Right lobe of liver (tissue), 6 donors: ENCODE data around the gene MN1. TPM values are rescaled to one million over a fixed set of nuclear protein-coding genes. Genes with fewer than 3 reads are reported as not detected.

Experiments used
- ATAC-seq, 4 donors: fragments of 200-7000 bp; cut with Tn5 transposase; one replicate each; pipeline ENCODE4 v1.9.1; 2020; ENCODE audit warnings: mild to moderate bottlenecking in 4 of 4, moderate library complexity in 4 of 4
- DNase-seq, 3 donors: peaks; one replicate each; pipeline ENCODE4 v3.0.0-alpha.2; 2020
- H3K27ac ChIP-seq, 3 donors: fragments of 200-600 bp; one replicate each; pipeline ENCODE4 v1.8.0; 2022
- H3K27me3 ChIP-seq, 2 donors: fragments of 200-600 bp; one replicate each; pipeline ENCODE4 v1.8.0; 2022
- H3K36me3 ChIP-seq, 4 donors: fragments of 200-600 bp; sonication (generic) in 1 of 4; one replicate each; pipeline versions ENCODE4 v1.5.1 to v1.8.0; 2017 to 2022; ENCODE audit warnings: control low read depth in 1 of 4
- H3K4me1 ChIP-seq, 4 donors: fragments of 200-600 bp; sonication (generic) in 1 of 4; one replicate each; pipeline versions ENCODE4 v1.5.1 to v1.8.0; 2017 to 2022; ENCODE audit warnings: control low read depth in 1 of 4
- H3K4me3 ChIP-seq, 3 donors: fragments of 200-600 bp; one replicate each; pipeline ENCODE4 v1.8.0; 2022
- H3K9me3 ChIP-seq, 4 donors: fragments of 200-600 bp; sonication (generic) in 1 of 4; one replicate each; pipeline versions ENCODE4 v1.5.1 to v1.8.0; 2017 to 2022; ENCODE audit warnings: control low read depth in 1 of 4
- POLR2A ChIP-seq: fragments of 450-650 bp; IDR thresholded peaks from one replicate; pipeline ENCODE4 v1.6.1; 2017; ENCODE audit warnings: antibody characterized with exemption, mild to moderate bottlenecking
- WGBS: methylation state at CpG from one replicate; pipeline ENCODE4 v1.1.6; 2018; ENCODE audit warnings: low coverage, low lambda C conversion rate; ENCODE audit not compliant: insufficient coverage; ENCODE audit errors: missing lambda C conversion rate; 5-methylcytosine and 5-hydroxymethylcytosine counted together
- intact Hi-C, 2 donors: fragments of 100-400 bp; cut with DNase I; formaldehyde crosslinking; loops; one replicate each; pipeline versions ENCODE4 v1.11.2 to v1.14.1; 2022
- total RNA-seq, 6 experiments: library from RNA; depleted of rRNA in 2 of 6; stranded (reverse); fragments of >200 nt in 2 of 6; fragmentation: NEBNext Ultra II Directional in 3 of 6; extraction: Animal tissue kit (Norgen Biotek cat#: 25700) in 3 of 6; gene quantifications; one replicate each; pipeline versions ENCODE4 v1.1.0 to v1.2.4, GENCODE V29; 2016 to 2023
- TF ChIP-seq, protein P1 (sequence below), 4 donors: fragments of 200-600 bp in 3 of 4; fragments of 450-650 bp in 1 of 4; IDR thresholded peaks; one replicate each; pipeline versions ENCODE4 v1.5.1 to v1.8.0; 2016 to 2022; ENCODE audit warnings: antibody characterized with exemption in 4 of 4, mild to moderate bottlenecking in 2 of 4
- donor health status: DM: no; HTN: yes; CAD: no.
- donor health status: DM: no; HTN: no; CAD: no.
- donor health status: DM: no; HTN: no; CAD: no.
- donor health status: DM: no; HTN: yes; CAD: no.
- donor health status: DM: no; HTN: yes; CAD: no.

The MN1 gene
- total RNA-seq, 6 experiments from 2014 or later: 0.10 to 0.77 (median 0.46) TPM

DNA sequence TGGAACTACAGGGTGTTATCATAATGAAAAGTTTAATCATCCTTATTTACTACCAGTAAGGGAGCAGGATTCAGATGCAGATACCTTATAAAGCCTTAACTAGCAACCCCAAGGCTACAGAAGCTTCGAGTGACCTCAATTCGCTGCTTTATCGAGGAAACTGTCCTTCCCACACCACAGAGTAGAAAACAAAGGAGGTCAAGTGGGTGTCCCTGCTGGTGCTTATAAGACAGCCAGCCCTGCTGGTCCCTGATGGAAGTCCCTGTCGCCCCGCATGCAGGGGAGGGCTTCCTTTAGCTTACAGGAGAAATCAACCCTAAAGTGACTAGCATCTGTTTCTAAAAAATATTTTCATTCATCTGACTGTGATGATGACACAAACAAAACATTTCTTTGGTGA lies 7.3 kb downstream of the MN1 start:
- ATAC-seq (no peak), DNase-seq (no peak)
- WGBS: 76% methylated on average over 5 of the region's 5 CpGs
- intact Hi-C loops: no loop called here
- Histone ChIP-seq H3K4me1 (no peaks in the 10 kb centered on the region), H3K4me3 (no peak overlapping the region), H3K36me3 (no peaks in the 10 kb centered on the region), H3K27ac (no peak overlapping the region), H3K9me3 (no peaks in the 10 kb centered on the region), H3K27me3 (peaks cover 0 to 15% of the 10 kb centered on the region in 2 donors)
- TF ChIP-seq POLR2A: no peak
- TF ChIP-seq, protein P1, sequence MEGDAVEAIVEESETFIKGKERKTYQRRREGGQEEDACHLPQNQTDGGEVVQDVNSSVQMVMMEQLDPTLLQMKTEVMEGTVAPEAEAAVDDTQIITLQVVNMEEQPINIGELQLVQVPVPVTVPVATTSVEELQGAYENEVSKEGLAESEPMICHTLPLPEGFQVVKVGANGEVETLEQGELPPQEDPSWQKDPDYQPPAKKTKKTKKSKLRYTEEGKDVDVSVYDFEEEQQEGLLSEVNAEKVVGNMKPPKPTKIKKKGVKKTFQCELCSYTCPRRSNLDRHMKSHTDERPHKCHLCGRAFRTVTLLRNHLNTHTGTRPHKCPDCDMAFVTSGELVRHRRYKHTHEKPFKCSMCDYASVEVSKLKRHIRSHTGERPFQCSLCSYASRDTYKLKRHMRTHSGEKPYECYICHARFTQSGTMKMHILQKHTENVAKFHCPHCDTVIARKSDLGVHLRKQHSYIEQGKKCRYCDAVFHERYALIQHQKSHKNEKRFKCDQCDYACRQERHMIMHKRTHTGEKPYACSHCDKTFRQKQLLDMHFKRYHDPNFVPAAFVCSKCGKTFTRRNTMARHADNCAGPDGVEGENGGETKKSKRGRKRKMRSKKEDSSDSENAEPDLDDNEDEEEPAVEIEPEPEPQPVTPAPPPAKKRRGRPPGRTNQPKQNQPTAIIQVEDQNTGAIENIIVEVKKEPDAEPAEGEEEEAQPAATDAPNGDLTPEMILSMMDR (IDR thresholded peaks at IDR 0.05): no peak

DNA sequence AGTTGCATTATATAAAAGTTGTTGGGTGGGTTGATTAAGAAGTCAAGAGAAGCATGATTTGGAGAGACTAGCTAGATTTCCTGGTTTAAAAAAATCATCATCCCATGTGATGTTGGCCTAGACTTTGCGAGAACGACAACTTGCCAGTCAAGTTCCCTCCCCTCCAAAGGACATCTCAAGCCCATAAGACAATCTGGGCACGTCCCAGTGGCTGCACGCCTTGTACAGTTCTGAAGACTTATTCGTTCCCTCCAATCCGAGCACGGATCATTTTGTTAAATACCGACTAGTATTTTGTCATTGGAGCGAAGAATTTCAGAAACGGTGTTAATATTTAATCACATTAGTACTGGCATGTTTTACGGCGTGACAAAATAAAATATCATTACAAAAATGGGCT lies 8.0 kb downstream of the MN1 start:
- no peak overlapping the region for H3K4me3 ChIP-seq
- no peak for DNase-seq
- intact Hi-C loops: no loop called here
- WGBS: 88% methylated on average over 12 of the region's 12 CpGs
- H3K9me3 ChIP-seq: no peaks in the 10 kb centered on the region
- ATAC-seq: no peak
- no peaks in the 10 kb centered on the region for H3K4me1 ChIP-seq
- TF ChIP-seq, protein P1 (IDR thresholded peaks at IDR 0.05): no peak
- no peak for TF ChIP-seq POLR2A
- H3K27ac ChIP-seq: no peak overlapping the region
- peaks cover 0 to 14% of the 10 kb centered on the region in 2 donors for H3K27me3 ChIP-seq
- no peaks in the 10 kb centered on the region for H3K36me3 ChIP-seq

DNA sequence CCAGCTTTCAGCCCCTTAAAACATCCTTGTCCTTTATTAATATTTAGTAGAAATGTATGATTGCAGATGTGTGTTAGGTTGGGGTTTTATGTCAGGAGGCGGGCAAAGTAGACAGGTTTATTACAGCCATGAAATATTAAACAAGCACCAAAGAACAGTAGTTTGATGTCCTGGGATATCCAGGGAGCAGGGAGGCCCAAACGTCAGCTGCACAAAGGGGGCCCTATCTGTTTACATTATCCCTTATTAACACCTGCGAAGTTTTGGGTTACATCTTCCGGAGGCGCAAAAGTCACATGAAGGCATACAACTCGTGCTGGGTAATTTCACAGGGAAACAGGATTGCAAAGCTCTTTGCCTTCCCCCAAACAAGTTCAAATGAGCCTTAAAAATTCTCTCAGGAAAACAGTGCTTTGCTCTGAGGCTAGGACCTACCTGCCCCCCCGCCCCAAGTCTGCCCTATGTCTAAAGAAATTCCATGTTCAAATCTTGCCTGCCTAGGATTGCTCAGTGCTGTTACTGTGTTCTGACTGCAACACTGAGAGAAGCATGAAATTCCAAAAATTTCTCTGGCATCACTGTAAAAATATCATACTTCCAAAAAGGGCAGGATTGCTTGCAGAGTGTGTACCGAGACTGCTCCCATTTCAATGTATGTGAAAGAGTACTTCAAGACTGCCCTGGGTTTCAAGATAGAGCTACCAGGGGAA lies 8.9 kb downstream of the MN1 start:
- H3K27me3 ChIP-seq: peaks cover 0 to 5% of the 10 kb centered on the region in 2 donors
- no peaks in the 10 kb centered on the region for H3K36me3 ChIP-seq
- WGBS: 75% methylated on average over 4 of the region's 8 CpGs
- no peak for DNase-seq
- no peak for ATAC-seq
- intact Hi-C loops: no loop called here
- TF ChIP-seq, protein P1 (IDR thresholded peaks at IDR 0.05): no peak
- no peak for TF ChIP-seq POLR2A
- no peak overlapping the region for H3K4me3 ChIP-seq
- H3K4me1 ChIP-seq: no peaks in the 10 kb centered on the region
- no peaks in the 10 kb centered on the region for H3K9me3 ChIP-seq
- H3K27ac ChIP-seq: no peak overlapping the region

DNA sequence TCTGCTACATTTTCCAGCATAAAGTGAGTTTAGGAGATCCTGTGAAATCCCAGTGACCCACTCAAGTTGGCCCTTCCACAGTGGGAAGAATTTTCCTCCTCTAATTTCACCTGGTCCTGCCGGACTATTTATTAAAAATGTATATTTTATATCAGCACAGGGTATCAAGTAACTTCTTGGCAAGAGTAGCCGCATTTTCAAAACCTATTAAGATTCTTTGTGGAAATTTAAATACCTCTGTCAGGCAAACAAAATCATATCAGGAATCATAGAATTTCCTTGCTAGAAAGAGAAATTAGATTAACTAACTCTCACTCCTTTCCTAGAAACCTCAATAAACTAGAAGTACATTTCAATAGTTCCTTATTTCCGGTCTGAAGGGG lies 9.7 kb downstream of the MN1 start:
- H3K4me1 ChIP-seq: no peaks in the 10 kb centered on the region
- WGBS: 81% methylated on average over 3 of the region's 3 CpGs
- H3K27me3 ChIP-seq: no peaks in the 10 kb centered on the region
- no peak overlapping the region for H3K4me3 ChIP-seq
- ATAC-seq (no peak), DNase-seq (no peak)
- intact Hi-C loops: no loop called here
- H3K27ac ChIP-seq: no peak overlapping the region
- H3K9me3 ChIP-seq: no peaks in the 10 kb centered on the region
- no peaks in the 10 kb centered on the region for H3K36me3 ChIP-seq
- TF ChIP-seq POLR2A: no peak
- TF ChIP-seq, protein P1 (IDR thresholded peaks at IDR 0.05): no peak
